Bone marrow (tissue), 2 donors: ENCODE data around the gene NRSN2.
A peak's percentile ranks its signal among the peaks of the same experiment; 100 is the strongest.
"Not testable (repeated sequence)": the region's sequence is repeated elsewhere in the genome, so short reads cannot be mapped to it uniquely, and the experiment has no call there.

Experiments
- DNase-seq, 2 donors: peaks; one replicate each; lab custom pipeline; 2025; lab: John Stamatoyannopoulos, UW

NRSN2 gene

GRCh38 chr20:354298-354977, 7.5 kb downstream of the NRSN2 start:
- DNase-seq, result peak; percentile 58 to 61

GRCh38 chr20:356154-356553, 9.2 kb downstream of the NRSN2 start:
- not testable (repeated sequence) for DNase-seq

- DNase-seq, result no peak
Observed at GRCh38 chr20:356745-357144, 9.8 kb downstream of the NRSN2 start.

GRCh38 chr20:358891-359555, 12.1 kb downstream of the NRSN2 start:
- DNase-seq, result no peak

GRCh38 chr20:361561-361960, 14.7 kb downstream of the NRSN2 start:
- no peak for DNase-seq

GRCh38 chr20:362271-363254, 15.7 kb downstream of the NRSN2 start:
- peak; percentile 45 to 58 for DNase-seq

GRCh38 chr20:363319-364078, 16.6 kb downstream of the NRSN2 start:
- DNase-seq, result no peak

GRCh38 chr20:364905-365794, 18.2 kb downstream of the NRSN2 start:
- DNase-seq, result no peak

- DNase-seq, result no peak
Observed at GRCh38 chr20:366041-366718, 19.3 kb downstream of the NRSN2 start.

GRCh38 chr20:366719-367485, 20.0 kb downstream of the NRSN2 start:
- no peak for DNase-seq

GRCh38 chr20:367486-367887, 20.6 kb downstream of the NRSN2 start:
- DNase-seq, result no peak

- no peak for DNase-seq
Observed at GRCh38 chr20:368915-369314, 22.0 kb downstream of the NRSN2 start.

- DNase-seq, result no peak
Observed at GRCh38 chr20:370151-370600, 23.3 kb downstream of the NRSN2 start.

GRCh38 chr20:370977-371754, 24.3 kb downstream of the NRSN2 start:
- DNase-seq, result no peak

GRCh38 chr20:371755-372542, 25.0 kb downstream of the NRSN2 start:
- peak in 1 of 2 donors; percentile 35 for DNase-seq

- peak in 1 of 2 donors; percentile 14 for DNase-seq
Observed at GRCh38 chr20:372543-373082, 25.7 kb downstream of the NRSN2 start.

GRCh38 chr20:373171-373890, 26.4 kb downstream of the NRSN2 start:
- DNase-seq, result peak; percentile 24 to 57
